HG03064 (cell line): ENCODE data around the gene GBE1.
"Not testable (repeated sequence)": the region's sequence is repeated elsewhere in the genome, so short reads cannot be mapped to it uniquely, and the experiment has no call there.

Experiments used
- ATAC-seq: cut with Tn5 transposase; IDR thresholded peaks from one replicate; pipeline ENCODE4 v1.9.1; 2021; ENCODE audit warnings: low read depth; ENCODE audit not compliant: unreplicated experiment

Gene GBE1

DNA sequence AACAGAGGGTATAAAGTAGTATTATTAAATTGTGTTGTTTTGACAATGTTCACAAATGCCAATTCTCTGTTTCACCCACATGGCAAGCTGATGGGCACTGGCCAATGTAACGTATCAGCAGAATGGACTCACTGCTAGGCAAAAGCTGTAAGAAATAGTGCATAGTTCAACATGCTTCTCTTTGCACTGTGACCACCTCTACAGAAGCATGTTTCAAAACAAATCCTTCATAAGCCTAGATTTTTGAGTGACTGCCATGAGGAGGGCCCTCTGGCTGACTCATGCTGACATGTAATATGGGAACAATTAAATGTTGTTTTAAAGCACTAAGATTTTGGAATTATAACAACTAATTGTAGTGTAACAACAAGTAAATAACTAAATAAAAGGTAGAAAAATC, 3.2 kb downstream of the GBE1 start:
- ATAC-seq: no peak

DNA sequence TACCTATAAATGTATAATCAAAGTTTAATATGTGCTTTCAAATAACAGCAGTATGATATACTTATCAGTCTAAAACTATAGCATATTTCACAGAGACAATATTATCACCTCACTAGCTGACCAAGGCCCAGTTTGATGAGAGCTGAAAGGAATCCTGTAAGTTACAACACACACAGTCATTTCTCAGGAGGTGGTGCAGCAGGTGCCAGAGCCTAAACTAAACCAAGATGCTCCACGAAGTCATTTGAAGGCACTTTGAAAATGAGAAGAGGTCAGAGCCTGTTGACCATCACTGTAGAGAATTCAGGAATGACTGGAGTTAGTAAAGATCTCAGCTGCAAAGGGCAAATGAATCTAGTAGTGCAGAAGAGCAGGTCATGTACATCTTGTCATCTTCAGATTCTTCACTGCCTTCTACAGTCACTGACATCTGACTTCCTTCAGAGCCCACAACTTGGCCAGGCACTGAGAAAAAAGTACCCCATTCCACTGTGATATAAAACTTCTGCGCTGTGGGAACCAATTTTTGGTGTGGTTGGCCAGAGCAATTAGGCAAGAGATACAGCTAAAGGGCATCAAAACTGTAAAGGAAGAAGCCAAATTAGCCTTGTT, 7.9 kb downstream of the GBE1 start:
- ATAC-seq: no peak

DNA sequence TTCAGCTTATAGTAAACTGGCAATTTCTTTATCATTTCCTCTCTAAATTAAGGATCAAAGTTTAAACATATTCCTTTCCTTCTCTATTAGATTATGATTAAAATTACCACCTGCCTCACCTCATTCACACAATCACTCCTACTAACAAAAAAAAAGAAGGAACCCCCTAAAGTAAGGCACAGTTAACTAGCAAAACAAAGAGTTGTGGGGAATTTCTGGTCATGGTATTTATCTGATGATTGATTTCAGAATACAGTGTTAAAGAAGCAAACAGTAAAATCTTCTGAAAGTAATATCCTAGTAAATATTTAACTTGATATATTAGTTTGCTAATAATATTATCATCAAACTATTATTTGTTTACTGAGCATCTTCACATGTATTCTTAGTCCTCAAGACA, 8.8 kb downstream of the GBE1 start:
- no peak for ATAC-seq

DNA sequence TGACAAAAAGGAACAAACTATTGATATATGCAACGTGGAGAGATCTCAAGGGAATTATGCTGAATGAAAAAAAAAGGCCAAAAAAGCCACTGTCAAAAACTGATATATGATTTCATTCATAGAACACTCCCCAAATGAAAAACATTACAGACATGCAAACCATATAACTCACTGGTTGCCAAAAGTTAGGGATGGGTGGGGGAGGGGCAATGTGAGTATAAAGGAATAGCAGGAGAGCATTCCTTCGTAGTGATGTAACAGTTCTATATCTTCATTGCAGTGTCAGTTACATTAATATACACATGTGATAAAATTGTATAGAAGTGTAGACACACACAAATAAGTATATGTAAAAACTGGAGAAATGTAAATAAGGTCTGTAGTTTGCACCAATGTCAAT, 12.2 kb downstream of the GBE1 start:
- no peak for ATAC-seq

DNA sequence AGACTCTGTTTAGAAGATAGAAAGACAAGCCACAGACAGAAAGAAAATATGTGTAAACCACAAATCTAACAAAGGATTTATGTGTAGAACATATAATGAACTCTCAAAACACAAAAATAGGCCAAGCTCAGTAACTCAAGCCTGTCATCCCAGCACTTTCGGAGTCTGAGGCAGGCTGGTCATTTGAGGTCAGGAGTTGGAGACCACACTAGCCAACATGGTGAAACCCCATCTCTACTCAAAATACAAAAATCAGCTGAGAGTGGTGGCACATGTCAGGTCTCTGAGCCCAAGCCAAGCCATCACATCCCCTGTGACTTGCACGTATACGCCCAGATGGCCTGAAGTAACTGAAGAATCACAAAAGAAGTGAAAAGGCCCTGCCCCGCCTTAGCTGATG, 14.2 kb downstream of the GBE1 start:
- not testable (repeated sequence) for ATAC-seq

DNA sequence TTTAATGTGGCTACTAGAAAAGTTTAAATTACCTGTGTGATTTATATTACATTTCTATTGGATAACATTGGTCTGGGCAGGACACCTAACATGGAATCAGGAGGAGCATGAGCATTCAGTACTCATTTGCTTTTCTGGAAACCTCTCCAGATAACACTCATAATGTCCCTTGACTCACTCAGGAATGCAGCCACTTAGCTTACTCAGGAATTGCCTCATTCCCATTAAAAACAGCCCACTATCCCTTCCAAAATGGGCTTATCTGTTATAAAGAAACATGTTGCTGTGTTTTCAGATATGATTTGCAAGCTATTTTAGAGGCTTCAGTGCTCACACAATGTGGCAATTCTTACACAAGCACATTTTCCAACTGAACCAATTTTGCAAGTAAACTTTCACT, 17.1 kb downstream of the GBE1 start:
- ATAC-seq: no peak

DNA sequence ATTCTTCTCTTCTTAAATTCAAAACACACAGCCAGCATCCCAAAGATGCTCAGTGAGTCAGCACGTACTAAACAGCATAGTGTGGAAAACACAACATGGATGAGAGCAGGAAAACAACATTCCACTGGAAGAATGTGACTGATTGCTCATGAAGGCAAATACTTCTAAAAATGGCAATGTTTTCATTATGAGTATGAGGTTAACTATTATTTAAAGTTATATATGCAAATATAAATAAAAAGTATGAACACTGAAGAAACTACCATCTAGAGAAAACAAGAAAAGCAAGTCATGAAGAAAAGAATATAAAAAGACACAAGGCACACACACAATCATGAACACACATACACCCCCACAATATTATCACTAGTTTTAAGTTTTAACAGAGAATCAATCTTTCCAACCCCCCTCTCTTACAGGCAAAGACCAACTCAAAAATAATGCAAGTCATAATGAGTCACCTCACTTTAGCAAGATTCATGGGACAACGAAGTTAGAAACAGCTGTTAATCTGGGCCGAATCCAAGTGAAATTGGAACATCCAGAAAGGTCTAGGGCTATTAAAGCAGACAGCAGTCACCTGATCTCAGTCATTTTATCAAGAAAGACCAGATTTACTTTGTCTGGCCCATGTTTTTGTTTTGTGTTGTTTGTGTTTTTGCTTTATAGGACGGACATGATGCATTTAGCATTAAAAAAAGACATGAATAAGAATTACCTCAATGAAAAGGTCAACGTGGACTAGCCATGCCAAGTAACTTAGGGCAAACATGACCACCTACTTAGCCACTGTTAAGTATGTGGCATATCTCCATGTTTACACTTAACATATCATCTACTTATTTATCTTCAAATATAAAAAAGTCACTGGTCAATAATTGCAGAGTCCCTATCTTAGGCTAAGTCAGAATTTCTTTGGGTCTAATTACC, 18.1 kb downstream of the GBE1 start:
- no peak for ATAC-seq

DNA sequence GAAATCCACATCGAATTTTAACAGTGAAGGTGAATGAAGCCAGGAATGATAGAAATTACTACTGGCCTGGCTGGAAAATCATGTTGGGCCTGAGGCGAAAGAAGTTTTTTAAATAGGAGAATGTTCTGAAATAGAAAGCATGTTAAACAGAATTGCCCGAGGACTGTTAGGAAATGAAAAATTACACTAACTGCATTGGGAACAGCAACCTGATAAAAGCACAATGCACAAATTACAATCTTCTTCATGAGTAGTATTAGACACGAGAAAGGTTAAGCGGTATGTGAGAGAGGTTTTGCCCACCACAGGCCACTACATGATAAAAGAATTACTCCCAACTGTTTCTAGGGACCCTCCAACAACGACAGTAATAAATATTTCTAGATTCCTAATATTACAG, 18.9 kb downstream of the GBE1 start:
- no peak for ATAC-seq

- ATAC-seq: no peak
These were observed 20.2 kb downstream of the GBE1 start for GRCh38 chr3:81741216-81741615.

- no peak for ATAC-seq
These were observed 20.7 kb downstream of the GBE1 start for GRCh38 chr3:81740731-81741130.

DNA sequence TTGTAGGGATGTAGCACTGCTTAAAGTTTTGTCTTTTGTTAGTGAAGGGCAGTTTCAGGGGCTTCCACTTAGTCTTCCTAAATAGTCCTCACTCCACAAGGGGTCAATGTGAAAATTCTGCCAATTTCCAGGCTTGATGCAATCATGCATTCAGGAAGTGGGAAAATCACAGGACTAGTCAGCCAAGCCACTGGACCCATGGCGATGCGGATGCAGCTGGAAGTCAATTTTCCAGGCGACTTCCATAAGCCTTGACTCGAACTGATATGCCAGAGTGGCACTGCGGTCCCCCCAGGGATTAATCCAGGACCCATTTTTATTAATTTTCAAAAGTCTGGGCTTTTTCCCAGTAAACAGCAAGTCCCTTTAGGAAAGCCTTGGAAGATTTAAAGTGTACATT, 26.1 kb downstream of the GBE1 start:
- ATAC-seq: no peak

DNA sequence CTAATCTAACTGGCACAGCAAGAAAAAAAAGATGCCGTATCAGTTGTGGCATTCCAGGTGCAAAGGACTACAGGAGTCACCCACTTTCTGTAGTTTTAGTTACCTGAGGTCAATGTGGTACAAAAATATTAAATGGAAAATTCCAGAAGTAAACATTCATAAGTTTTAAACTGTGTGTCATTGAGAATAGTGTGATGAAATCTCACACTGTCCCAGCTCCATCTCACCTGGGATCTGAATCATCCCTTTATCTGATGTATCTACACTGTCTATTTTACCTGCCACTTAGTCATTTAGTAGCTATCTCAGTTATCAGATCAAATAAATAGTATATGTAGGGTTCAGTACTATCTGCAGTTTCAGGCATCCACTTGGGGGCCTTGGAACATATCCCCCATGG, 26.7 kb downstream of the GBE1 start:
- ATAC-seq: no peak

GRCh38 chr3:81732642-81733041, 28.8 kb downstream of the GBE1 start:
- no peak for ATAC-seq

DNA sequence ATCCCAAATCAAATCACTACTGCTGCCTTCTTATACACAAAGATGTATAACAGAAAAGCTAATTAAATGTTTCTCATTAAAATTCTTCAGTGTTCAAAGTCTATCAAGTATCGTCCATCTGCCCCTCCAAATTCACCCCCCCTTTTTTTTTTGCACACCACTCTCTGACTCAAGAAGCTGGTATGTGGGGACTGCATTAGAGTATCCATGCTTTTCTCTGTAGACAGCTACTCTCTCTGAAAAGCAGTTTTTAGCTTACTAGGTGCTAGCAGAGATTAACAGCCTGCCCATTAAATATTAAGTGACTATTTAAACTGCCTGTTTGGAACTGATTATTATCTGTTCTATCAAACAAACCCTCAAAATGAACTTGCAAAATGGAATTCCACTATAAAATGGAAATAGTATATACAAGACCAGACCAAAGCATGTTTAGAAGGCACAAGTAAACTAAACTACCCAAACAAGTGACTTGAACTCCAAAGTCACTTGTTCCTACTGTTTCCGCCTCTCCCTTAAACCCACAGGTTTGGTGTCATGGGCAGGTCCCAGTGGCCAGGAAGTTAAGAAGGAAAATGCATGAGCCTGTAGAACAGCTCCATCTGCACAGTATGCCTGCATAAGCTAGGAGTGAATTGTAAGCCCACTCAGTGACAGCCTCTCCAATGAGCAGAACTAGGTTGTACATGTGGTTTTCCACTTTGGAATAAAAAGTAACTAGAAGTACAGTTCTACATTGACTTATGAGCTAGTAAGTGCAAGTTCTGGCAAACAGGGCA, 32.5 kb downstream of the GBE1 start:
- no peak for ATAC-seq

- no peak for ATAC-seq
These were observed 34.7 kb downstream of the GBE1 start for GRCh38 chr3:81726735-81727134.

DNA sequence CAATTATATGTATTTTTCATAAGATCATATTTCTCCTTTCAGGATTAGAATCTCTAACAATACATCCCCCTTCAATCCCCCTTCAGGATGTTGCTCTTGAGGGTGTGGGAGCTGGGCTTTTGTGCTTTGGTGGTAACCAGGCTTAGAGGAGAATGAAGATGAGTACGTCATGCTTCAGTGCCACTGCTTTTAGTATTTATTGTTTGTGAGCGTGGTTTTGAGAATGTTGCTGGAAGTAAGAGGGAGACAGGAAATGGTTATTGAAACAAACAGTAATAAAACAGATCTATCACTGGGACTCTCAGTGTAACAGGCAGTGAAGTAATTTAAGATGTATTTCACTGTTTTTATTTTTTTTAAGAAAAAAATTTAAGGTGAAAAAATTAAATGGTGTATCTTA, 35.3 kb downstream of the GBE1 start:
- ATAC-seq: no peak

DNA sequence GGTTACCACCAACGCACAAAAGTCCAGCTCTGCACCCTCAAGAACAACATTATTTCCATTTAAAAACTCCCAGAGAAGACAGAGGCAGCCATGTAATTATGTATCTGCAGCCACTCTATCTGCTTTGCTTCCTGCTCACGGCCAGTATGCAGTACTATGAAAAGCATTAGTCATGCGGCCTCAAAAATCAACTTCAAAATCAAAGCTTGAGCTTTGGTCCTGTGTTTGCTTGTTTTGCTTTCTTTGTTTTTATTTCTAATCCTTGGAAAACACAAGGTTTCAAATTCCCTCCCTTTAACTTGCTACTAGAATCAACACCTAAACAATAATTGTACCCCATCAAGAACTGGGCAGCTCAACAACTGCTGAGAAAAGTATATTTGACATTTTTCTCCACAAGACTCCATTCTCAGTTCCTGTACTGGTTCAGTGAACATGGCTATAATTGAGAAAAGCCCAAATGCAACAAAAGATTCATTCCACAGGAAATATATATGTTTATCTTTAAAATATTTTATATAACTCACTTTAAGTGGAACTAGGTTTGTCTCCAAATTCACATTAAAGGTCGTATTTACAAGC, 37.6 kb downstream of the GBE1 start:
- ATAC-seq: no peak

DNA sequence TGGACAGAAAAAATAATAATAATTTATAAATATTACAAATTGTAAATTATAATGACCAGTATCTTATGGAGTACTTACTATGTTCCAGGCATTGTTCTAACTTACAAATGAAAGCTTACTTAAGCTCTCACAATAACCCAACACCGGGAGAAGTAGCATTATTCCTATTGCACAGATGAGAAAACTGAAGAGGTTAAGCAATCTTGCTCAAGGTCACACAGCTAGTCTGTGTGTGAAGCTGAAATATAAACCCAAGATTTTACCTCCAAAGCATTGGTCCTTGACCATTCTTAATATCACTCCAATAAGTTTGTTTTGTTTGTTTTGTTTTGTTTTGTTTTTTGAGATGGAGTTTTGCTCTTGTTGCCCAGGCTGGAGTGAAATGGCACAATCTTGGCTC, 43.1 kb downstream of the GBE1 start:
- ATAC-seq: no peak

DNA sequence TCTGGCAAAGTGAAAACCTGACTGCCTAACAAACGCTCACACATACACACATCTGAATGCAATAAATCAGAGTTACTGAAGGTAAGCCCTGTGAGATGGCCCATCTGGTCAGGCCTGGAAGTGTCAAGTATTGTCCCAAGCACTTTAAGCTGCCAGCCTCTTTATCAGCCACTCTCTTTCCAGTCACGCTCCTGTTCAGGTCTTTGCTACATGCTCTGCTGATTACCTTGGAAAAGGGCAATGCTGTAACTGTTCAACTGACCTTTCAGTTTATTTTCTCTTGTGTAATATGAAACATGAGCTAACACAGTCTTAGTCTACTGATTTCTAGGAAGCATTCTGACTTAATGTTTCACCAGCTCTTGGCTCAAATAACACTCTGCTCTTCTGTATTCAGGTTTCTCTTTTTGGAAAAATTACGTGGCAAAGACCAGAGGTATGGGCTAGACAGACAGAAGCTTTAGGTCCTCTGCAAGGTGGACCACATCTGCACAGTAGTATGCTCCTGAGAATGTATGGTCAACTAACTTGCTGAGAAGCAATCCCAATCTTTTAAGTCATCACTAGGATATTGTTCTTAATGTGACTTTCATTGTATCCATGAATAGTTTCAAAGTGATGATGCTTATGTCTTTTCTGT, 44.5 kb downstream of the GBE1 start:
- ATAC-seq: no peak

DNA sequence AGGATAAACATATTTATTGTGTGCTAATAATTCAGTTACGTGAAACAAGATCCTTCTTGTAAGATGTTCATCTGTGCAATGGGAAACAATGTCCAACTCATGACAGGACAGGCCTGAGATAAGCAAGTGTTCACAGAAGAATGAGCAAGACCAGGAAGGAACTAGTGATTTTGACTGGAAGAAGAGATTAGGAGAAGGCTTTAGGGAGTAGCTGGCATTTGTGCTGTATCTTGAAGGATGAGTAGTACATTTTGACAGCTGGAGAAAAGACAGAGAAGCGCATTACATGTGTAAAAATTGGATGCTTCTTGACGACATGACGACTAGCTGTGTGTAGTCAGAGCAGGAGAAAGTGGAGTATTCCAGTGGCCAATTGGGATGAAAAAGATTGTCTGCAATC, 48.4 kb downstream of the GBE1 start:
- ATAC-seq: no peak

- ATAC-seq: no peak
These were observed 51.8 kb downstream of the GBE1 start for GRCh38 chr3:81709606-81710005.
